GM19372 (cell line): ENCODE measurements around the gene OR7A5.
"Not testable (repeated sequence)": the region's sequence is repeated elsewhere in the genome, so short reads cannot be mapped to it uniquely, and the experiment has no call there.

Experiments
- ATAC-seq: cut with Tn5 transposase; IDR thresholded peaks from one replicate; pipeline ENCODE4 v1.9.1; 2021; ENCODE audit warnings: mild to moderate bottlenecking, low read depth, moderate library complexity; ENCODE audit not compliant: unreplicated experiment

OR7A5 gene

GRCh38 chr19:14835011-14835410 lies at the start of gene OR7A5, which contains the start of gene OR7C1:
Gene OR7A5, minus strand, starts transcription at chr19:14835185. Its CDS starts 6,944 bp downstream, at chr19:14828241.
Gene OR7C1, minus strand, starts transcription at chr19:14835185. Its CDS starts 35,049 bp downstream, at chr19:14800136.
- no peak for ATAC-seq

- ATAC-seq = no peak
Observed at GRCh38 chr19:14871619-14872230, 36.7 kb upstream of the OR7A5 start.

GRCh38 chr19:14868497-14868896 lies 33.5 kb upstream of the OR7A5 start:
- ATAC-seq = no peak

- ATAC-seq = no peak
Observed at GRCh38 chr19:14848822-14849221, 13.8 kb upstream of the OR7A5 start, which contains the start of gene OR7A10. Gene OR7A10, minus strand, starts transcription at chr19:14848922. Its CDS starts 7,045 bp downstream, at chr19:14841877.

- no peak for ATAC-seq
Observed at GRCh38 chr19:14843578-14843977, 8.6 kb upstream of the OR7A5 start.

GRCh38 chr19:14843169-14843568 lies 8.2 kb upstream of the OR7A5 start:
- ATAC-seq = no peak

GRCh38 chr19:14840206-14840605 lies 5.2 kb upstream of the OR7A5 start:
- ATAC-seq = no peak

- ATAC-seq = no peak
Observed at GRCh38 chr19:14837391-14837790, 2.4 kb upstream of the OR7A5 start.

- no peak for ATAC-seq
Observed at GRCh38 chr19:14830702-14831101, 4.3 kb downstream of the OR7A5 start.

- ATAC-seq = no peak
Observed at GRCh38 chr19:14826006-14826405, 9.0 kb downstream of the OR7A5 start.

- ATAC-seq = no peak
Observed at GRCh38 chr19:14821937-14822336, 13.0 kb downstream of the OR7A5 start.

- ATAC-seq = no peak
Observed at GRCh38 chr19:14818588-14818987, 16.4 kb downstream of the OR7A5 start.

- ATAC-seq = no peak
Observed at GRCh38 chr19:14817052-14817451, 17.9 kb downstream of the OR7A5 start.

- no peak for ATAC-seq
Observed at GRCh38 chr19:14814982-14815652, 19.9 kb downstream of the OR7A5 start.

- no peak for ATAC-seq
Observed at GRCh38 chr19:14809272-14810057, 25.5 kb downstream of the OR7A5 start.

GRCh38 chr19:14804765-14805164 lies 30.2 kb downstream of the OR7A5 start:
- ATAC-seq = no peak

- no peak for ATAC-seq
Observed at GRCh38 chr19:14798760-14799159, 36.2 kb downstream of the OR7A5 start.

GRCh38 chr19:14796021-14796420 lies 39.0 kb downstream of the OR7A5 start:
- no peak for ATAC-seq

- ATAC-seq = no peak
Observed at GRCh38 chr19:14795078-14795721, 39.8 kb downstream of the OR7A5 start.

GRCh38 chr19:14792250-14792649 lies 42.7 kb downstream of the OR7A5 start:
- not testable (repeated sequence) for ATAC-seq

- no peak for ATAC-seq
Observed at GRCh38 chr19:14786421-14786851, 48.5 kb downstream of the OR7A5 start.
